HUDEP-2 (cell line): ENCODE measurements around the gene IRGC.
A peak's percentile ranks its signal among the peaks of the same experiment; 100 is the strongest.

Source experiments
- DNase-seq, 76 experiments: peaks; one replicate each; lab custom pipeline; 2025; ENCODE audit not compliant: unreplicated experiment in 76 of 76; lab: John Stamatoyannopoulos, UW

Gene IRGC

DNA sequence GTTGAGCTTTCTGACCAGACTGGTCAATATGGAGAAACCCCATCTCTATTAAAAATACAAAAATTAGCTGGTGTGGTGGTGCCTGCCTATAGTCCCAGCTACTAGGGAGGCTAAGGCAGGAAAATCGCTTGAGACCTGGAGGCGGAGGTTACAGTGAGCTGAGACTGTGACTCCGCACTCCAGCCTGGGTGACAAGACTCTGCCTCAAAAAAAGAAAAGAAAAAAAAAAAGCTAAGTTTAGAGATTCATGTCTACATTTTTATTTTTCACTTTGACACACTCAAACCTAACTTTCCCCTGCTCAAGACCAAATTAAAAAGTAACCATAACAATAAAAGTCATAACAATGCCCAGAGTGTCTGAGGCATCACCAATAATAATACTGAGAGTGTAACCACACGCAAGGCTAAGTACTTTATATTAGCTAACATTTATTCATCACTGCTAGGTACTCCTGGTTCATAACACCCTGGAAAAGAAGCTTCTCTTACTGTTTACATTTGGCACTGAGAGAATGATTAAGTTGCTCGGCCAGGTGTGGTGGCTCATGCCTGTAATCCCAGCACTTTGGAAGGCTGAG, 5.7 kb downstream of the IRGC start:
- DNase-seq = no peak

DNA sequence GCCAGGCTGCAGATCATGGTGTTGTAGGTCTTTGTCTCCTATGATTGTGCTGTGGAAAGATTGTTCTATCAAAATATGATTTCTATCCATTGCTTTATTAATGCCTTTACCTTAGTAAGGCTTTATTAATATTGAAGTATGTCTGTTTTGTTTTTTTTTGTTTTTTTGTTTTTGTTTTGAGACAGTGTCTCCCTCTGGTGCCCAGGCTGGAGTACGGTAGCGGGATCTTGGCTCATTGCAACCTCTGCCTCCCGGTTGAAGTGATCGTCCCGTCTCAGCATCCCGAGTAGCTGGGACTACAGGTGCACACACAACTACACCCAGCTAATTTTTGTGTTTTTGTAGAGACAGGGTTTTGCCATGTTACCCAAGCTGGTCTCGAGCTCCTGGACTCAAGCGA, 7.7 kb downstream of the IRGC start:
- peak in 1 of 76 experiments; percentile 4 for DNase-seq

DNA sequence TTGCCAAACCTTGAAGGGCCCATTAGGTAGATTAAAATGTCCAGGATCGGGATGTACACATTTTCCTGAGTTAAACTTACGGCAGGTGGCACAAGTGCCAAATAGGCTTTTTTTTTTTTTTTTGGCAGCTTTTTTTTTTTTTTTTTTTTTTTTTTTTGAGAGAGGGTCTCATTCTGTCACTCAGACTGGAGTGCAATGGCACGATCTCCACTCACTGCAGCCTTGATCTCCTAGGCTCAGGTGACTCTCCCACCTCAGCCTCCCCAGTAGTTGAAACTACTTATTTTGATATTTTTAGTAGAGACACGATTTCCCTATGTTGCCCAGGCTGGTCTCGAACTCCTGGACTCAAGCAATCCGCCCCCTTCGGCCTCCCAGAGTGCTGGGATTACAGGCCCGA, 9.0 kb downstream of the IRGC start:
- DNase-seq = no peak

- DNase-seq = no peak
These were observed 9.6 kb downstream of the IRGC start for GRCh38 chr19:43725468-43725867.

DNA sequence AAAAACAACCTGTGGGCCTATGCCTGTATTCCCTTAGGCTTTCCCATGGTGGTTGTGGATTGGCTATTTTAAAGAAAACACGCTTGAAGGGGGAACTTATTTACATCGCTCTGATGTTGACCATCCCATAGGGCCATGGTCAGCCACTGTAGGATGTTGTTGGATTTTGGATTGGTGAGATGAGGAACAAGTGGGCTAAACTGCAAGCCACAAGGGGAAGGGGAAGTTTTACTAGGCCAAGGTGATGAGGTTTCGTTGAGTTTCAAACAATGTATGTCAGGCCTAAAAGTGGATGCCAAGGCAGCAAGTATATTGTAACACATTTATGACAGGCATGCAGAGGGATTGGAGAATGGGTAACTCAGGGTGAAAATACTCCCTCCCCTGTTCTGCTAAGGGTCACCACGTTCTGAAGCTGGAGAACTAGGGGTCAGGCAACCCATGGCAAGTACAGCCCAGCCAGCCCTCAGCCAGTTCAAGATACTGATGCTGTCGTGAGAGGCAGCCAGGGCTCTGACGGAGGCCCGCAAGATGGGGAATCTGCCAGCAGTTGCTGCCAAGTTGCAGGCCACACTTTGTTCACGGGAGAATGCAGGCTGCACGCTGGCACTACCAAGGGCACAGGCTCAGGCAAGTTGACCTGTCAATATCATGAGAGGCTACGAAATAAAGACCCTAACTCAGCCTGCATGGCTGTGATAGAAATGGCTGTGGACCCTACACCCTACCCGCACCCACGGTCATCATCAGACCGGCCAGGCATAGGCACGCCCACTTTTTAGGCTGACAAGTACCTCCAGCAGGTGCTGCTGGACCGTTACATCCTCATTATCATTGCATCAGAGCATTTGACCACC, 11.1 kb downstream of the IRGC start:
- peak in 9 of 76 experiments; percentile 3 to 37 (median 13) for DNase-seq

- no peak for DNase-seq
These were observed 11.6 kb downstream of the IRGC start for GRCh38 chr19:43727593-43727853.

- no peak for DNase-seq
These were observed 14.0 kb downstream of the IRGC start for GRCh38 chr19:43729919-43730318.

- no peak for DNase-seq
These were observed 15.5 kb downstream of the IRGC start for GRCh38 chr19:43731346-43731745.

DNA sequence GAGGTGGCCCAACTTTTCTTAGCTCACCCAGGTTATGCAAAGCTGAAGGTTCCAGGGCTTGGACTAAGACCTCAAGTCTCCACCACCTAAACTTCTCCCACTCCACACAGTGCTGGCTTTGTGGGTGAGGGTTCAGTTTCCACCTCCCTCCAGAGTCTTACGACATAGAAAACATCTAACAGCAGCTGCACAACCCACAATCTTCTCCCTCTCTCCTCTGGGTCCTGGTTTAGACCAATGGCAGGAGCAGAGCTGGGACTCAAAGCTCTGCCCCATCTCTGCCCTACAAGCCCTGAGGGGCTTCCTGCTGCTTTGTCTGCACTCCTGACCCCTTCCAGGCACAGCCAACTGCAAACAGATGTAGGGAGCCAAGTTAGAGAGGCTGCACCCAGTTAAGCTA, 16.0 kb downstream of the IRGC start:
- no peak for DNase-seq

DNA sequence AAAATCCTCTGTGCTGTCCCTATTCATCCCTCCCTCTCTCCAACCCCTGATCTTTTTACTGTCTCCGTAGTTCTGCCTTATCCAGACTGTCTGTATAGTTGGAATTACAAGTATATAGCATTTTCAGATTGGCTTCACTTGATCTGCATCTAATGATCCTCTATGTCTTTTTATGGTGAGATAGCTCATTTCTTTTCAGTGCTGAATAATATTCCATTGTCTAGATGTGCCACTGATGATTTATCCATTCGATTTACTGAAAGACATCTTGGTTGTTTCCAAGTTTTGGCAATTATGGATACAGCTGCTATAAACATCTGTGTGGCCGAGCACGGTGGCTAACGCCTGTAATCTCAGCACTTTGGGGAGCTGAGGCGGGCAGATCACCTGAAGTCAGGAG, 19.1 kb downstream of the IRGC start:
- DNase-seq = no peak

- DNase-seq = no peak
These were observed 20.1 kb downstream of the IRGC start for GRCh38 chr19:43735957-43736356.

DNA sequence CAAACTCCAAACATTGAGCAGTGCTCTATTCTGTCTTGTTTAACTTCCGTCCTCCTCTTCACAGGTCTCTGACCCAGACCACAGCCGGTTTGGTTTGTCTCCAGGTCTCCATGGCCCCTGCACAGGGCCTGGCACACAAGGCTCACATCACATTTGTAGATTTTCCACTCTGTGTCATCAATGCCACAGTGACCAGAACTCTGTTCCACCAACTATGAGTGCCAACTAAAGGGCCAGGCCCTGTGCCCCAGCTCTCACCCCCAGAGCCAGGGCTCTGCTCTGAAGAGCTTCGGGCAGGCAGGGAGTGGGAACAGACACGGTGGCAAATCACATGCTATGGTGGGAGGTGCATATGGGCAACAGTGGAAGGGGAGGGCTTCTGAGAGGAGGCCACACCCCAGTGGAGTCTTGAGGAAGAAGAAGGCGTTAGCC, 22.9 kb downstream of the IRGC start:
- DNase-seq = peak in 72 of 76 experiments; percentile 33 to 89 (median 68)

- DNase-seq = peak in 1 of 76 experiments; percentile 15
These were observed 23.8 kb downstream of the IRGC start for GRCh38 chr19:43739439-43740235.

- peak in 74 of 76 experiments; percentile 37 to 90 (median 74) for DNase-seq
These were observed 25.4 kb downstream of the IRGC start for GRCh38 chr19:43741075-43741825.

DNA sequence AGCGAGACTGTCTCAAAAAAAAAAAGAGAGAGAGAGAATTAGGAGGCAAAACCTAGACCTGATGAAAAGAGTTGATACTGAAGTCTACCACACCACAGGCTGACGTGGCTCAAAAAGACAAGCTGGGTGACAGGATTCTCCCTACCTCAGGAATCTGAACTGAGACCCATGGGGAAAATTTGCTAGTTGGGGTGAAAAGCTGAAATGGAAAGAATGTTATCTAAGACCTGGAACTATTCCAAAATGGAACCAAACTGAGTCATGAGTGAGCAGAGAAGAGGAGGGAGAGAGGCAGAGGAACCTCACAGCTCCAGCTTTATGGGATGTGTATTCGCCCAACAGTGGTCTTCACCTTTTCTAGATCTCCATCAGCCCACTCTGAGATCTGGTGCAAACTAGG, 27.2 kb downstream of the IRGC start:
- peak in 34 of 76 experiments; percentile 3 to 71 (median 40) for DNase-seq

- no peak for DNase-seq
These were observed 31.8 kb downstream of the IRGC start for GRCh38 chr19:43747557-43748204.

DNA sequence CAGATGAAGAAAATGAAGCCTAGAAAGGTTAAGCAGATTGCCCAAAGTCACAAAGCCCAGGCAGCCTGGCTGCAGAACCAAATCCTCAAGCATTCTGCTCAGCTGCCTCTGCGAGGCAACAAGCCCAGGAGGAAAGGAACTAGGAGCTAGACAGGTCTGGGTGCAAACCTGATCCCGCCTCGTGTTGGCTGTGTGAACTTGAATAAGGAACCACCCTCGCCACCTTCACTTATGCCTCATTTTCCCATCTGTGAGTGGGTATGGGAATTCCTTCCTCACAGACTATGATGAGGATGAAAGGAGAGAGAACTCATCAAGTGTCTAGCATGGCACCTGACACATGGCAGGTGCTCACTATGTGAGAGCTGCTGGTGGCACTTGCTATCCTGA, 32.3 kb downstream of the IRGC start:
- DNase-seq = no peak

DNA sequence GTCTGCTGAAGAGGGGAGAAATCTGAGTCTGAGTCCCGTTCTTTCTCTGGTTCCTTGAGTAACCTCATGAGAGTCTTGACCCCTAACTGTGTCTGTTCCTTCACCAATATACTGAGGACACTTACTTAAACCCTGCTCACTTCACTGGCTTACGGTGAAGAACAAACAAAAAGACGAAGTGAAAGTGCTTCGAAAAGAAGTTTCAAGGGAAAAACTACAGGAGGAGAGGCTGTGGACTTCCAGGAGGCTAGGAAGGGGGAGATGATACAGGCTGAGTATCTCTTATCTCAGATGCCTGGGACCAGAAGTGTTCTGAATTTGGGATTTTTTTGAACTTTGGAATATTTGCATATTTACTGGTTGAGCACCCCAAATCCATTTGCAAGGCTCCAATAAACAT, 32.8 kb downstream of the IRGC start:
- no peak for DNase-seq

GRCh38 chr19:43749152-43749551, 33.3 kb downstream of the IRGC start:
- DNase-seq = no peak

- no peak for DNase-seq
These were observed 34.0 kb downstream of the IRGC start for GRCh38 chr19:43749898-43750297.
